ENCODE results near the gene SH3PXD2A.

- TF ChIP-seq CTCF (IDR thresholded peaks at IDR 0.05; ENCODE audit: borderline replicate concordance, extremely low read depth, low read length, poor library complexity, severe bottlenecking) (no peak), EZH2 (IDR thresholded peaks at IDR 0.05; ENCODE audit: borderline replicate concordance, low read depth, low read length, severe bottlenecking) (no peak)
Observed at GRCh38 chr10:103717341-103718246, 137.8 kb downstream of the SH3PXD2A start.

All from DND-41 (cell line).